Spinal cord (tissue), 10 donors: ENCODE results near the gene ZNF865. TPM values are rescaled to one million over a fixed set of nuclear protein-coding genes. Genes with fewer than 3 reads are reported as not detected.

ENCODE experiments used
- DNase-seq, 6 donors: peaks; one replicate each; pipeline versions ENCODE4 v3.0.0 to v3.0.0-alpha.2; 2013 to 2015; ENCODE audit warnings: low spot score in 6 of 6, low read depth in 4 of 6
- H3K27ac ChIP-seq: one replicate; pipeline ENCODE4 v1.5.1; 2013; ENCODE audit warnings: low read depth, low read length, control low read depth
- H3K27me3 ChIP-seq: one replicate; pipeline ENCODE4 v1.6.1; 2013; ENCODE audit warnings: low read length; ENCODE audit not compliant: control insufficient read depth, insufficient read depth
- H3K36me3 ChIP-seq: one replicate; pipeline ENCODE4 v1.6.1; 2013; ENCODE audit warnings: low read length; ENCODE audit not compliant: control insufficient read depth, insufficient read depth
- H3K4me1 ChIP-seq: one replicate; pipeline ENCODE4 v1.6.1; 2013; ENCODE audit warnings: low read length; ENCODE audit not compliant: control insufficient read depth, insufficient read depth
- H3K4me3 ChIP-seq: one replicate; pipeline ENCODE4 v1.5.1; 2013; ENCODE audit warnings: low read depth, low read length, control low read depth
- H3K9me3 ChIP-seq: one replicate; pipeline ENCODE4 v1.6.1; 2013; ENCODE audit warnings: low read length; ENCODE audit not compliant: control insufficient read depth, insufficient read depth
- WGBS: methylation state at CpG from one replicate; pipeline ENCODE4 v1.1.5; 2013; ENCODE audit warnings: missing lambda C conversion rate; ENCODE audit not compliant: insufficient coverage; 5-methylcytosine and 5-hydroxymethylcytosine counted together
- polyA plus RNA-seq, 2 donors: library from polyadenylated mRNA; unstranded; fragments of 120-200 nt; gene quantifications; one replicate each; pipeline ENCODE4 v1.2.1, GENCODE V29; 2013; ENCODE audit not compliant: insufficient read length in 2 of 2
- total RNA-seq, 2 donors: library from RNA; depleted of rRNA in 1 of 2; stranded (reverse); fragments of 120-200 nt in 1 of 2; fragments of >200 nt in 1 of 2; gene quantifications; one replicate each; pipeline versions ENCODE4 v1.2.3 to v1.2.4, GENCODE V29; 2013 to 2014
- donor health status: healthy.

ZNF865 gene
- total and polyA plus RNA-seq, 4 donors, result 1.4 to 15.4 (median 8.5) TPM

GRCh38 chr19:55621205-55621672, 15.8 kb downstream of the ZNF865 start:
- Histone ChIP-seq H3K27me3 (no peaks in the 10 kb centered on the region), H3K4me3 (no peak overlapping the region), H3K36me3 (peaks cover 47% of the 10 kb centered on the region), H3K4me1 (peaks cover 5% of the 10 kb centered on the region), H3K9me3 (no peaks in the 10 kb centered on the region), H3K27ac (no peak overlapping the region)
- no peak for DNase-seq
- WGBS, result 95% methylated on average over 9 of the region's 9 CpGs

DNA sequence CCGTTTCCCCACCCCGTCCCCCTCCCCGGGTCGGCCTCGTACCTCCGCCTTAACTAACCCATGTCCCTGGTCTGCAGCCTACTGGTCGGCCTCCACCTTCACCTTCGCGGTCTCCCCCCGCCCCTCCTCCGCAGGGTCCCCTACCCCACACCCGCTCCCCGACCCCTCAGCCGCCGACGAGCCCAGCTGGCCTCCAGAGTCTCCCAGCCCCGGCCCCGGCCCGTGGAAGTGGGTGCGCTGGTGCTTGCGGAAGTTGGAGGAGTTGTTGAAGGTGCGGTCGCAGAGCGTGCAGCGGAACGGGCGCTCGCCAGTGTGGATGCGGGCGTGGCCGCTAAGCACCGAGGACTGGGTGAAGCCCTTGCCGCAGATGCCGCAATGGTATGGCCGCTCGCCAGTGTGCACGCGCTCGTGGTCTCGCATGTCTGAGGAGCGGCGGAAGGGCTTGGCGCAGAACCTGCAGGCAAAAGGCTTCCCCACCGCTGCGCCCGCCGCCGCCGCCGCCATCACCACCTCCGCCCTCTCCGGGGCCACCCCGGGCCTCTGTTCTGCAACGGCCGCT, 16.3 kb downstream of the ZNF865 start:
- Histone ChIP-seq H3K27me3 (no peaks in the 10 kb centered on the region), H3K27ac (no peak overlapping the region), H3K9me3 (no peaks in the 10 kb centered on the region), H3K4me1 (peaks cover 5% of the 10 kb centered on the region), H3K4me3 (no peak overlapping the region), H3K36me3 (peaks cover 41% of the 10 kb centered on the region)
- 95% methylated on average over 49 of the region's 55 CpGs for WGBS
- DNase-seq, result no peak

GRCh38 chr19:55622242-55622969, 17.0 kb downstream of the ZNF865 start:
- Histone ChIP-seq H3K27ac (no peak overlapping the region), H3K36me3 (peaks cover 35% of the 10 kb centered on the region), H3K27me3 (no peaks in the 10 kb centered on the region), H3K9me3 (no peaks in the 10 kb centered on the region), H3K4me3 (no peak overlapping the region), H3K4me1 (peaks cover 5% of the 10 kb centered on the region)
- 91% methylated on average over 39 of the region's 40 CpGs for WGBS
- no peak for DNase-seq

DNA sequence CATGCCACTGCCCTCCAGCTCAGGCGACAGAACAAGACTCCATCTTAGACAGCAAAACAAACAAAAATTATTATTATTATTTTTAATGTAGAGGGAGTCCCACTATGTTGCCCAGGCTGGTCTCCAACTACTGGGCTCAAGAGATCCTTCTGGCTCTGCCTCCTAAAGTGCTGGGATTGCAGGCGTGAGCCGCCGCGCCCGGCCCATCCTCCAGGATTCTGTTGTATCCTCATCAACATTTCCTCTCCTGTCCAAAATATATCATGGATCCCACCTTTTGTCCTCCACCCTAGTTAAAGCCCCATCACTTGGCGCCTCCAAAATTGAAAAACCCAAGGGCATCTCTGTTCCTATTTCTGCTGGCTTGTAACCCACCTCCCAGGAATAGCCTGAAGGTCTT, 17.7 kb downstream of the ZNF865 start:
- peaks cover 30% of the 10 kb centered on the region for H3K36me3 ChIP-seq
- H3K9me3 ChIP-seq, result no peaks in the 10 kb centered on the region
- H3K27me3 ChIP-seq, result no peaks in the 10 kb centered on the region
- H3K27ac ChIP-seq, result no peak overlapping the region
- WGBS, result 94% methylated on average over 5 of the region's 7 CpGs
- no peak overlapping the region for H3K4me3 ChIP-seq
- DNase-seq, result no peak
- H3K4me1 ChIP-seq, result peaks cover 5% of the 10 kb centered on the region

DNA sequence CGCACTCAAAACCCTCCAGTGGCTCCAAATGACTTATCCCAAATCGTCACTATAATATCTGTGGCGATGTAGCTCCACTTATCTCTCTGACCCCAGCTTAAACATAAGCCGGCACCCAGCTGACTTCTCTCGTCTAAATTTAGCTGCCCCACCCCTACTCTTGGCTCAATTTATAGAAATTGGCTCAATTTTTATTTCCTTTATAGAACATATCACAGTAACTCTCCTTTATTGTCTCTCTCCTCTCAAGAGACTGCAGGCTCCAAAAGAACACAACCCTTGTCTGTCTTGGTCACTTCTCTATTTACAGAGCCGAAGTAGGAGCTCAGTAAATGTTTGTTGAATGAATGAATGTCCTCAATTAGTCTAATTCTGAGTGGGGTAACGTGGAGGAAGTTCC, 18.1 kb downstream of the ZNF865 start:
- Histone ChIP-seq H3K27me3 (no peaks in the 10 kb centered on the region), H3K36me3 (peaks cover 26% of the 10 kb centered on the region), H3K4me3 (no peak overlapping the region), H3K27ac (peak overlapping the region; percentile 98), H3K4me1 (peaks cover 5% of the 10 kb centered on the region), H3K9me3 (no peaks in the 10 kb centered on the region)
- DNase-seq, result no peak
- 74% methylated on average over 5 of the region's 7 CpGs for WGBS

DNA sequence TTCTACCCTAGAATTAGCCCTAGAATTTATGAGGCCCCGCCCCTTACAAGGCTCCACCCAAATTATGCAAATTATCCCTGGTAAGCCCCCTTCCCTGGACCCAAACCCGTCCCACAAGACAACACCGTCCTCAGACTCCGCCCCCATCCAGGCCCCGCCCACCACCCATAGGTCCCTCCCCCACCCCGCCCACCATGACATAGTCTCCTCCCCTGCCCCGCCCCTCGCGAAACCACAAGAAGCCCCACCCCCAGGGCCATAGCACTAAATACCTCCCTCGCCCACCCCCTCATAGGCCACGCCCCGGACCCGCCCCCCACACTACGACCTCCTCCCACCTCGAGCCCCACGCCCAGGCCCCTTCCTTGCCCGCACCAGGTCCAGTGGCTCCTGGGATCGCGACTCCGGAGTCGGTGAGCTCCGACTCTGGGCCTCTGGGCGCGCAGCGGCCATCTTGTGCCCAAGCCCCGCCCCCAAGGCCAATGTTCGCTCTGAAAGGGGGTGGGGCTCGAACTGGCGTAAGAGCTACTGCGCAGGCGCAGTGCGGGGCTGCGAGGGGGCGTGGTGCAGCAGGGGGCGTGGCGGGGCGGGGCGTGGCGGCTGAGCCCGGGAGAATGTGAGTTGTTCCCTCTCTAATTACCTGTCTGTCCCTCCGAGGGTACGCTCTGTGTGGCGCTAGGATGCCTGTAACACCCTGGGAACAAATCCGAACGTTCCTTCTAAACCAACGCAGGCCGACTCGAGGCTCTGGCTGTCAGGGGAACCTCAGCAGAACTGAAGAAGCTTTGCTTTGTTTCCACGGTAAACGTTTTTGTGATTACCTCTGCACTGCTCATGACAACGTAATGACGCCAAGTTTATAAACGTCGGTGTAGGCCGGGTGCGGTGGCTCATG, 18.9 kb downstream of the ZNF865 start, which contains the start of gene ZNF784:
ZNF784 (minus strand) TSS at position 458 of the 895 bp plus-strand sequence; CDS start at position 453, 5 bp downstream.
- peak; percentile 84 to 99 (median 92) for DNase-seq
- under 1% methylated on average over 43 of the region's 56 CpGs for WGBS
- Histone ChIP-seq H3K4me3 (peak within 1 kb of the TSS; percentile 74), H3K4me1 (peaks cover 5% of the 10 kb centered on the region), H3K9me3 (no peaks in the 10 kb centered on the region), H3K27ac (peak within 1 kb of the TSS; percentile 98), H3K36me3 (peaks cover 26% of the 10 kb centered on the region), H3K27me3 (no peaks in the 10 kb centered on the region)

DNA sequence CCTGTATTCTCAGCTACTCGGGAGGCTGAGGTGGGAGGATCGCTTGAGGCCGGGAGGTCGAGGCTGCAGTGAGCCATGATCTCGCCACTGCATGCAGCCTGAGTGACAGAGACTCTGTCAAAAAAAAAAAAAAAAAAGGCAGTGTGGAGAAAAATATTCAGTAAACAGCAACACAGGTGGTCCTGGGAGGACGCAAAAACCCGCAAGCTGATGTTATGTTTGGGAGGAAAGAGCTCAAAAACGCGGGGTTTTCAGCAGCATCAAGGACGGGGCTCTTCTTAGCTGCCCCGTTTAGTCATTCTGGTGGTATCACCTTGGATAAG, 19.5 kb downstream of the ZNF865 start:
- H3K4me1 ChIP-seq, result peaks cover 5% of the 10 kb centered on the region
- WGBS, result 56% methylated on average over 9 of the region's 11 CpGs
- H3K9me3 ChIP-seq, result no peaks in the 10 kb centered on the region
- H3K27me3 ChIP-seq, result no peaks in the 10 kb centered on the region
- DNase-seq, result no peak
- H3K4me3 ChIP-seq, result peak overlapping the region; percentile 74
- peaks cover 26% of the 10 kb centered on the region for H3K36me3 ChIP-seq
- peak overlapping the region; percentile 98 for H3K27ac ChIP-seq

GRCh38 chr19:55626350-55626749, 20.9 kb downstream of the ZNF865 start:
- 95% methylated on average over 11 of the region's 11 CpGs for WGBS
- no peak overlapping the region for H3K27ac ChIP-seq
- H3K4me1 ChIP-seq, result peaks cover 5% of the 10 kb centered on the region
- no peaks in the 10 kb centered on the region for H3K9me3 ChIP-seq
- H3K27me3 ChIP-seq, result no peaks in the 10 kb centered on the region
- DNase-seq, result no peak
- no peak overlapping the region for H3K4me3 ChIP-seq
- peaks cover 15% of the 10 kb centered on the region for H3K36me3 ChIP-seq

- Histone ChIP-seq H3K27ac (peak overlapping the region; percentile 50), H3K36me3 (peaks cover 9% of the 10 kb centered on the region), H3K4me1 (peaks cover 29% of the 10 kb centered on the region), H3K27me3 (no peaks in the 10 kb centered on the region), H3K9me3 (no peaks in the 10 kb centered on the region), H3K4me3 (no peak overlapping the region)
- DNase-seq, result peak in 5 of 6 donors; percentile 77 to 97 (median 84)
- WGBS, result no CpG with 5 or more reads among the region's 3 CpGs
Observed at GRCh38 chr19:55632463-55632834, 27.0 kb downstream of the ZNF865 start.
